Left renal cortex interstitium (tissue), 4 donors: ENCODE data around the gene RPAP2. TPM values are rescaled to one million over a fixed set of nuclear protein-coding genes. Genes with fewer than 3 reads are reported as not detected.
"Not testable (repeated sequence)": the region's sequence is repeated elsewhere in the genome, so short reads cannot be mapped to it uniquely, and the experiment has no call there.

Experiments used
- DNase-seq, 4 donors: peaks; one replicate each; pipeline ENCODE4 v3.0.0-alpha.2; 2013; ENCODE audit warnings: low read depth in 4 of 4, low spot score in 2 of 4, missing footprints in 1 of 4
- polyA plus RNA-seq, 4 donors: library from polyadenylated mRNA; unstranded; fragments of 120-200 nt; gene quantifications; one replicate each; pipeline ENCODE4 v1.2.1, GENCODE V29; 2013; ENCODE audit not compliant: insufficient read length in 4 of 4

The RPAP2 gene
- polyA plus RNA-seq, 4 donors: 27.7 to 34.7 (median 30.6) TPM

GRCh38 chr1:92367496-92367895, 68.6 kb downstream of the RPAP2 start:
- DNase-seq: no peak

GRCh38 chr1:92372164-92372563, 73.3 kb downstream of the RPAP2 start:
- DNase-seq: no peak

DNA sequence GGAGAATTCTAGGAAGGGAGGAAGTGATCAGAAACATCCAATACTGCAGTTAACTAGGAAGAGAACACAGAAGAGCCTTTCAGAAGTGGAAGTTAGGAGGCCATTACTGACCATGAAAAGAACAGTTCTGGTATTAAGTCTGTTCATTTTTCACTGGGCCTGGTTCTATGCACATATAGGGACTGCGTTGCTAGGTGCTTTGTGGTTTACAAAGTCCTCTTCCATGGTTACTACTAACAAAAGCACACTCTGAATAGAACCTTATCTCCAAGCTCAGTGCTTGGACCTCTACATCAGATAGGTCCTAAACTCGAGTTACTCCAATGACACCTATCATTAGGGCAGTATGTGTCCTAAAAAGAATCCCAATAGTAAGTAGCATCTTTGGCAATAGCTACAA, 75.4 kb downstream of the RPAP2 start:
- no peak for DNase-seq

DNA sequence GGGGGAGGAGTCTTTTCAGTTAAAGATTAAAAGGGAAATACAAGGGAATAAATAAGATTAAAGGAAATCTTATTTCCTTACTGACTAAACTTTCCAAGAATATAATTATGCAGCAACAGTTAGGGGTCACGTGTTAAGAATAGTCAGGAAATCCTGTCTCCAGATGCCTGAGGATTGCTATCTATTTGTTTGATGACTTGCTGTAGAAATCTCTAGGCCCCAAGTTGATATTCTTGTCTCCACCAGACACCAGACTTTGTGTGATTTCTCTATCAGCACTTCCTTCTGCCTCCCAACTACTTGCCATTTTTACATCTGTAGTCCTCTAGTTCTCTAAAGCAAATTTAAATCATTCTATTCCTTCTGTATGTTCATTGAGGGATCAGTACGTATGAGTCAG, 77.5 kb downstream of the RPAP2 start:
- DNase-seq: no peak

DNA sequence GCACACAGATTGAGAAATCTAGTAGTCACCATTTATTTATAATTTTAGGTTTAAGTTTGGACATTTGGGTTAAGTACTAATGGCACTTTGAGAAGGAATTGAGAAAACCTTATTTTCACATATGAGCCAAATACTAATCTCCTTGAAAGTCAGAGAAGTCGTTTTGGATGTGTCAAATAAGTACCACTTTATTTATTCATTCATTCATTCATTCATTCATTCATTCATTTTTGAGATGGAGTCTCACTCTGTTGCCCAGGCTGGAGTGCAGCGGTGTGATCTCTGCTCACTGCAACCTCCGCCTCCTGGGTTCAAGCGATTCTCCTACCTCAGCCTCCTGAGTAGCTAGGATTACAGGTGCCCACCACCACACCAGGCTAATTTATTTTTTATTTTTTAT, 79.1 kb downstream of the RPAP2 start:
- DNase-seq: not testable (repeated sequence)

DNA sequence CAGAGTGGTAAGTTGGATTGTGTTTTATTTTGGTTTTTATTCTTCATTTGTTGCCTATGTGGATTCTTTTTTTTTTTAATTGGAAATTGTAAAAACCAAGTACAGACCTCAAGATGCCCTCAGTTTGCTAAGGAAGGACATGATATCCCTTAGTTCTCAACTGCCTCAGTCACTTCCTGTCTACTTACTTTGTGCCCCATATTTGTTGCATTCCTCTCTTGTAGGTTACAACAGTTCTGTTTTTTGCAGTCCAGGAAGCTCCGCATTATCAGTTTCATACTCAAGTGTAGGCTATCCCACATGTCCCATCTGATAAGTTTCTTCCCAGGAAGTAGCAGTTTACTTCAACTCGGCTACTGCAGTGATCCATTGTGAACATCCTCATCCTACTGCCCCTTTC, 82.0 kb downstream of the RPAP2 start:
- no peak for DNase-seq

- DNase-seq: not testable (repeated sequence)
Measured at GRCh38 chr1:92393966-92394365, 95.1 kb downstream of the RPAP2 start.

DNA sequence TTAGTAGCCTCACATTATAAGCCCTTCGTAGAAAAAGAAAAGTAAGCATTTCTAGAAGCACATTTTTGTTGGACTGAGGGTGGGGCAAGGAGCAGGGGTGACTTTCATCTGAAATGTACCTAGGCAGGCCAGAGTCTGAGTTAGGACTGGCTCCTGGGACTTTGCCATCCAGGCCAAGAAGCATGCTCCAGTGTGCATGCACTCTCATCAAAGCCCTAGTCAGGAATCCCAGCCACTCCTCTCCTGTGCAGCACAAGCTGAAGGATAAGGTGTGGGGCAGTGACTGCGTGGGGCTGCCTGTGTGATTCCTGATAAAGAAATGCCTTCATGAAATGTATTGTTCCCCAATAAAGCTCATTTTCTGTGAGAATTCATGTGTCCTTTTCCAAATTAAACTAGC, 99.7 kb downstream of the RPAP2 start:
- no peak for DNase-seq

DNA sequence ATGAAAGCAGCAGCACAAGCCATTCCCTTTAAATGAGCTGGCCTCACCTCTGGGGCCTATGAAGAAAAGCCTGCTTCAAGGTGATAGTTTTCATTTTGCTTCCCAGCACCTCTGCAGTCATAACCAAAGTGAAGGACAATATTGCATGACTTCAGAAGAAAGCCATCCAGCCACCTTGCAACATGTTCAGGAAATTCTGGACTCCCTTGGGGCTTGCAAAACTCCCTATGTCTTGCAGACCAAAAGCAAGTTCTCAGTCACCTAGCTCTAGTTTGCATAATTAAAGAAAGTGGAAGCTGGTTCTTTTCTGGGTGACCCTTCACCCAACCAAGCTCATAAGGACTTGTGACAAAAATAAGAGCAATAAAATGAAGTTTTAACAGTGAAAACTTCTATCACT, 100.2 kb downstream of the RPAP2 start:
- DNase-seq: no peak

- DNase-seq: no peak
Measured at GRCh38 chr1:92404661-92405060, 105.8 kb downstream of the RPAP2 start.

DNA sequence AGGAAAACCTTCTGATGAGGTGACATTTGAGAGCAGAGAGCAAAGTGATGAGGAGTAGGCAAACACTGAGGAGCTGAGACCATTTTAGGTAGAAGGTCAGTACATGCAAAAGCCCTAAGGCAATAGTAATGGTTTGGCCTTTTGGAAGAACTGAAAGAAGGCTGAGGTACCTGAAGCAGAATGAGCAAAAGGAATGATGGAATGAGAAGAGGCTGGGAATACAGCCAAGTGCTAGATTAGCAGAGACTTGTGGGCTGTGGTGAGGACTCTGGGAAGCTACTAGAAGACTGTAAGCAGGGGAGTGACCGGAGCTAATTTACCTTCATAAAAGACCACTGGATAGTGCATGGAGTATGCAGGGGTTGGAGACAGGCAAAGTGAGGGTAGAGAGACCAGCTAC, 110.0 kb downstream of the RPAP2 start:
- DNase-seq: no peak

GRCh38 chr1:92409946-92410549, 111.2 kb downstream of the RPAP2 start:
- no peak for DNase-seq

DNA sequence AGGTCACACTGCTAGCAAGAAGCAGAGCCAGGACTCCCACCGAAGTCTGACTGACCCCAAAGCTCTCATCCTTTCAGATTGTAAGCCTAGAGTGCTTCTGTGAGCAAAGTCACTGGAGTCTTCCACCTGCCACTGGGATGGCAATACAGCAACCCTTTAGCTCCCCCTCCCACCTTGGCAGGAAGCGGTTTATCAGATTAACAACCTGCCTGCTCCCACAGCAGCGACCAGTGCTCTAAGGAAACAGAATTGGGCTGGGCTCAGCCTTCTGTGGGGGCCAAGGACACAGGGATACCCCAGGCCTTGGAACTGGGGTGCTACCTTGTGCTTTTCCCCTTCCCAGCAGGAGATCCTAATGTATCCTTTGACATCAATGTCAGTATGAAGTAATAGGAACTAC, 111.8 kb downstream of the RPAP2 start:
- no peak for DNase-seq

DNA sequence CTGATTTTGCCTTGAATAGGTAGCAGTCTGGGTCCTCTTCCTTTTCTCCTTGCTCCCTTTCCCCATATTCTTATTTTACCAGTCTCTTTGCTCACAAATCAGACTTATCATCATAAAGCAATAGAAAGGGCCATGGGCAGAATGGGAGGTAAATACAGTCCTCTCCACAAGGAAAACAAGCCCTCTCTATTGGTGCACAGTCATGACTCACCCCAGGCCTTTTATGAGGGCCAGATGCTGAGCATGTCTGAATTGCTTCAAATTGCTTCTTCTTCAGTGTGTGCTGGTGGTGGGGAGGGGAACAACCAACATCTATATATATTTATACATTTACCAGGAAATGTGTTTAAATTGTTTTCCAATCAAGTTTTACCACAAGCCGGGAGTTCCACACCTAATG, 112.7 kb downstream of the RPAP2 start:
- DNase-seq: no peak

GRCh38 chr1:92419642-92420041, 120.8 kb downstream of the RPAP2 start:
- DNase-seq: no peak

GRCh38 chr1:92424381-92424780, 125.5 kb downstream of the RPAP2 start:
- no peak for DNase-seq

DNA sequence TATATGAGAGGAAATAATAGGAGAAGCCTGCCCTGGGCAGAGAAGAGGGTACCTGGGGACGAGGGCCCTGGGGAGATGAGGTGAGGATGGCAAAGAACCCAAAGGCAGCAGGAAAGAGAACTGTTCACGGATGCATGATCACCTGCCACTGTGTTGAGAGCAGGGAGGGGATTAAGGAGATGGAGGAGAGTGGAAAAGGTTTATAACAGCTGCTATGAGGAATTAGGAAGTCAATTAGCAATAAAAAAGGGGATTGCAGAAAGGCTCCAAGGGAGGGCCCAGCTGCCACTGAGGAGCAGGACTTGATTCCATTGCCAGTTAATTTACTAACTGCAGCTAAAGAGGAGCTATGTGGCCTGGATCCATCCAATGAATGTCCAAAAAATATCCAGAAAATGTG, 126.8 kb downstream of the RPAP2 start:
- DNase-seq: no peak

DNA sequence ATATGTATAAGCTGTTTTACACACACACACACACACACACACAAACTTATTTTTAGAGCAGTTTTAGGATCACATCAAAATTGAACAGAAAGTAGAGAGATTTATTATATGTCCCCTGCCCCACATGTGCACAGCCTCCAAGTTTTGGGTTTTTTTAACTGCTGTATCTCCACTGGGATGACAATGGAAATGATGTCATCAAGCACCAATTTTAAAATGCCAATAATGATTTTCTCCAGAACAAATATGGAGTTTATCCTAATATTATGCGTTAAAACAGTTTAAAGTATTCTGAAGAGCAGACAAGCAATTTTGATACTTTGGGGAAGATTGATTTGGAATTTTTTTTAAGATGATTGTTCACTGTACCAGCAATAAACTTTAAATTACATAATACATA, 131.2 kb downstream of the RPAP2 start:
- DNase-seq: no peak

DNA sequence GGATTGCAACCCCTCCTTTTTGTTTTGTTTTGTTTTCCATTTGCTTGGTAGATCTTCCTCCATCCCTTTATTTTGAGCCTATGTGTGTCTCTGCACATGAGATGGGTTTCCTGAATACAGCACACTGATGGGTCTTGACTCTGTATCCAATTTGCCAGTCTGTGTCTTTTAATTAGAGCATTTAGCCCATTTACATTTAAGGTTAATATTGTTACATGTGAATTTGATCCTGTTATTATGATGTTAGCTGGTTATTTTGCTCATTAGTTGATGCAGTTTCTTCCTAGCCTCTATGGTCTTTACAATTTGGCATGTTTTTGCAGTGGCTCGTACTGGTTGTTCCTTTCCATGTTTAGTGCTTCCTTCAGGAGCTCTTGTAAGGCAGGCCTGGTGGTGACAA, 135.7 kb downstream of the RPAP2 start:
- not testable (repeated sequence) for DNase-seq

DNA sequence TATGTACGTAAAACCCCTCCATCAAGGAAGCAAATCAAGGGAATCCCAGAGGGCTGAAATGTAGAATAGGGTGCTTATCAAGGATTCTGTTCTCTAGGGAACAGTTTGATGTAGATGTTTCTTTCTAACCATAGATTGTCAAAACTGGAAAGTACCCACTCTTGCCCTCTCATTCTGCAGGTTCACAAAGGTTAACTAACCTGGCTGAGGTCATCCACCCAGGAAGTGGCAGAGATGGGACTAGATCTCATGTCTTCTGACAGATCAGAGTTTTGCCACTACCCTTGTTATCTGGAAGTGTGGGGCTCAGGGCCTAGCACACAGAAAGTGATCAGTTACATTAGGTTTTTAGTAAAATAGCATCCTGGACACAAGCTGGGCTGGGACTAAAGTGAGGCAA, 140.4 kb downstream of the RPAP2 start:
- DNase-seq: no peak

DNA sequence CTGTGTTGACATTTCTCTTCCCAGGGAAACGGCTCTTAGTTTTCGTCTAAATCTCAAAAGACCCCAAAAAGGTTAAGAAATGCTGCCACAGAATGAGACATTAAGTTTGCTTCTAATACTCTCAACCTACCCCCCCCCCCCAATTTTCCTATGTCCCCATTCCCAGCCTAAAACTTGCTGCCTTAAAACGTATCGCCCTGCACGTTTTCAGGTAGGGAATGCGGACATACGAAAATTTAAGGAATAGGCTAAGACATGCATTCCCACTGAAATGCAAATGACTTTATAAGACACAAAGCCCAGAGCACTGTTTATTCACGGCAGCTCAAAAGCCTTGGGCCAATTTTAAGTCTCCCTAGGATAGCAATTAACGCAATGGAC, 142.4 kb downstream of the RPAP2 start:
- DNase-seq: no peak

DNA sequence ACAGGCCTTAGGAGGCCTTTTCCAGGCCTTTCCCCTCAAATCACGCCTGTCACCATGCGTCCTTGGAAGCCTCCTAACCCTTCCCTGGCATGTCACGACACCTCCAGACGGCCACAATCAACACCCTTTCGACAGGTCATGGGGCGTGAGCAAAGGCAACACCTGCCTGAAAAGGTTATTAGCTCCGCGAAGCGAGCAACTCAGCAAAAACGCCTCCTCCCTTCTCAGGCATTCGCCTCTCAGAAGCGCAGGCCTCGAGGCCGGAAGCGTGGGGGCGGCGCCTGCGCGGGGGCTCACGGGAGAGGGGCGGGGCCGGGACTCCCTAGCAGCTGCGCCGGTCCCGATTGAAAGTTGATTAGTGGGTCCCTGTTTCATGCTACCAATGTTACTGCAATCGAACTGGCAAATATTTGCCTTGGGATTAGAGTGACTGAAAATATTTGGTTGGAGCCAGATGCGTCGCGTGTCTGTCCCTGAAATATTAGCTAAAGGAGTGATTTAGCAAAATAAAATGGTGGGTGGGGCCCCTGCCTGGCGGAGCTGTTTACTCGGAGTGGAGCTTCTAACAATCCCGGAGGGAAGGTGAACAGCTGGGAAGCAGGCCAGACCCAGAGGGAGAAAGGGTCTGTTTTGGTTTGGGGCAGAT, 143.0 kb downstream of the RPAP2 start:
- DNase-seq: no peak

GRCh38 chr1:92442351-92442750, 143.5 kb downstream of the RPAP2 start:
- no peak for DNase-seq
